Activated T-cell treated with anti-CD3 and anti-CD28 coated beads, Interleukin-2, amount 50 U/mL, for 4 hours (primary cell): ENCODE measurements around the gene ARHGAP15. TPM values are rescaled to one million over a fixed set of nuclear protein-coding genes. Genes with fewer than 3 reads are reported as not detected.

Source experiments
- ATAC-seq, 2 donors: fragments of 200-7000 bp; cut with Tn5 transposase; one replicate each; pipeline ENCODE4 v1.10.0; 2021
- DNase-seq: peaks from one replicate; pipeline ENCODE4 v3.0.0-alpha.2; 2020
- H3K27me3 Mint-ChIP-seq: one replicate; pipeline ENCODE4 v1.8.0; 2021; ENCODE audit warnings: low read depth, mixed read lengths
- H3K36me3 Mint-ChIP-seq: one replicate; pipeline ENCODE4 v1.8.0; 2022; ENCODE audit warnings: mixed read lengths; ENCODE audit not compliant: insufficient read depth
- H3K4me1 Mint-ChIP-seq: one replicate; pipeline ENCODE4 v1.8.0; 2021; ENCODE audit warnings: low read depth, mixed read lengths
- H3K4me3 Mint-ChIP-seq: one replicate; pipeline ENCODE4 v1.8.0; 2021; ENCODE audit warnings: mild to moderate bottlenecking, moderate library complexity, mixed read lengths
- H3K9me3 Mint-ChIP-seq: one replicate; pipeline ENCODE4 v1.8.0; 2021; ENCODE audit warnings: mixed read lengths
- total RNA-seq, 3 donors: library from RNA; stranded (reverse); gene quantifications; one replicate each; pipeline ENCODE4 v1.2.1, GENCODE V29; 2021

Gene ARHGAP15
- total RNA-seq, 3 donors from 2014 or later = 16.3 to 26.5 (median 25.6) TPM

GRCh38 chr2:143729296-143729814 lies 600.1 kb downstream of the ARHGAP15 start:
- H3K27me3 Mint-ChIP-seq = no peaks in the 10 kb centered on the region
- peaks cover 60% of the 10 kb centered on the region for H3K4me1 Mint-ChIP-seq
- peaks cover 12% of the 10 kb centered on the region for H3K36me3 Mint-ChIP-seq
- peak overlapping the region; percentile 0 for H3K4me3 Mint-ChIP-seq
- ATAC-seq (no peak), DNase-seq (no peak)
- H3K9me3 Mint-ChIP-seq = no peaks in the 10 kb centered on the region

DNA sequence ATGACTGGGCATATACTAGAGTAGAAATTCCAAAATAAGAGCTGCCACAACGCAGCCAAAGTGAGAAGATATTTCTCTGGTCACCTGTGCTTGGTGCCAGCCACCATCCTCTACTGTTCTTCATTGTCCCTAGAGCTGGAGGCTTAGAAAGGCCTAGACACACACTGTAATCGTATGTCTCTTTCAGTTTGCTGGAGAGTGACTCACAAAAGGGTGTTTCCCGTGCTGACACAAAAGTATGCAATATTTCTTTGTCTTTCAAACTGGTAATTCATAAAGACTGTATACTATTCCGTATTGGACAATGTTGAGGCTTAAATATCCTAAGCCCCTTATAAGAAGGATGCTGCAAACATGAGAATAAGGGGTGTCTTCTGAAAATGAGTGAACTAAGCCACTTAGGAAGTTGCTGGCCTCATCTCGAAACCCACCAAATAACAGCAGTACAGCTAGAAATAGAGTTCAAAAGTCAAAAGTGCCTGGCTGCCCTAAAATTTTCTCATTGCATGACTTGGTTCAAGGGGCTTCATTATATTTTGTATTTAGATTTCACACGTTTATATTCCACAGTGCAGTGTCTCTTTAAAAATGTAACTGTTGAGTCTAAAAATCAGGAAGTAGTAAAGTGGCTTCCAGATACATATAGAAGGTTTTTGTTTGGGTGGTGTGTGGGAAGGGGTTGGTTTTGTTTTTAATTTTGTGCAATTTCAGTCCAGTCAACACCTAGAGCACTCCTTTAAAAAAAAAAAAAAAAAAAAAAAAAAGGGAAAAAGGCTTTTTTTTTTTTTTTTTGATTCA lies 601.1 kb downstream of the ARHGAP15 start:
- Mint-ChIP-seq H3K4me1 (peaks cover 51% of the 10 kb centered on the region), H3K36me3 (peaks cover 5% of the 10 kb centered on the region), H3K27me3 (no peaks in the 10 kb centered on the region), H3K4me3 (peak overlapping the region; percentile 43), H3K9me3 (no peaks in the 10 kb centered on the region)
- DNase-seq (no peak), ATAC-seq (peak; percentile 81 to 83)

- Mint-ChIP-seq H3K4me3 (no peak overlapping the region), H3K27me3 (no peaks in the 10 kb centered on the region), H3K4me1 (peaks cover 47% of the 10 kb centered on the region), H3K36me3 (peaks cover 7% of the 10 kb centered on the region), H3K9me3 (no peaks in the 10 kb centered on the region)
- DNase-seq (no peak), ATAC-seq (peak in 1 of 2 donors; percentile 10)
These were observed 601.7 kb downstream of the ARHGAP15 start for GRCh38 chr2:143730953-143731260.

DNA sequence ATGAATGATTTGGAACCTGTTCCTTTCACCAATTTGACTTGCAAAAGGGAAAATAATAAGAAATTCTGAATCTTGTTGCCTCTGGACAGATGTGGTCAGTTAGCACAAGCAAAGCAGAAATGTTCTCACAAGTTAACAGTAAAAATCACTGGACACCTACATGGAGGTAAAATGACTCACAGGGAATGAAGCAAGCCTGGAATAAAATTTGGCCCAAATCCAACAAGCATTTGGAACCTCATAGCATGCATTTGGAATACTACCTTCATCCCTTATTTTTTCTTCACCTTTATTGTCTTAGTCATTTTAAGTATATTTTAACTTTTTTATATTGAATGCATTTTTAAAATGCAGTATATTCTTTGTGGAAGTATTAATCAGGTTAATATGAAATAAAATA lies 602.9 kb downstream of the ARHGAP15 start:
- no peaks in the 10 kb centered on the region for H3K9me3 Mint-ChIP-seq

DNA sequence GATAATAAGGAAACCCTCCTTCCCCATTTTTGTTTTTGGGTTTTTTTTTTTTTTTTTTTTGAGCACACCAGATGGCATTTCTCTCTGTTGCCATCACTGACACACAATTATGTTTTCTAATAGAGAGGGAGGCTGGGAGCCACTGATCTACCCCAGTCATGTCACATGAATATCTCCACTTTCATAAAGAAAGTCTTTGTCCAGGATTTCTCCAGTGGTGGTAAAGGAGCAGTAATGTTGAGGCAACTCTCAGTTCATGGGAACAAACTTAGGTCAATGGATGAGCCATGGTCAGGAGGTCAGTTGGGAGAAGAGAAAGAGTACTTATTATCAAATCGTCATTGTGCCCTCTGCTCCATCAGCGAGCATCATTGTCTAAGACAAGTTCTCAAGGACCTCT lies 603.7 kb downstream of the ARHGAP15 start:
- Mint-ChIP-seq H3K4me3 (no peak overlapping the region), H3K9me3 (no peaks in the 10 kb centered on the region), H3K36me3 (peaks cover 8% of the 10 kb centered on the region), H3K27me3 (no peaks in the 10 kb centered on the region), H3K4me1 (peaks cover 36% of the 10 kb centered on the region)
- DNase-seq = no peak
- ATAC-seq = no peak

More for the DNA sequence above, 602.9 kb downstream of the ARHGAP15 start:
- no peak overlapping the region for H3K4me3 Mint-ChIP-seq
- ATAC-seq (no peak), DNase-seq (no peak)
- peaks cover 38% of the 10 kb centered on the region for H3K4me1 Mint-ChIP-seq
- peaks cover 7% of the 10 kb centered on the region for H3K36me3 Mint-ChIP-seq
- H3K27me3 Mint-ChIP-seq = no peaks in the 10 kb centered on the region

GRCh38 chr2:143734507-143734906 lies 605.3 kb downstream of the ARHGAP15 start:
- Mint-ChIP-seq H3K9me3 (no peaks in the 10 kb centered on the region), H3K27me3 (no peaks in the 10 kb centered on the region), H3K4me3 (no peak overlapping the region), H3K36me3 (peaks cover 18% of the 10 kb centered on the region), H3K4me1 (peaks cover 23% of the 10 kb centered on the region)
- DNase-seq = no peak
- ATAC-seq = no peak

DNA sequence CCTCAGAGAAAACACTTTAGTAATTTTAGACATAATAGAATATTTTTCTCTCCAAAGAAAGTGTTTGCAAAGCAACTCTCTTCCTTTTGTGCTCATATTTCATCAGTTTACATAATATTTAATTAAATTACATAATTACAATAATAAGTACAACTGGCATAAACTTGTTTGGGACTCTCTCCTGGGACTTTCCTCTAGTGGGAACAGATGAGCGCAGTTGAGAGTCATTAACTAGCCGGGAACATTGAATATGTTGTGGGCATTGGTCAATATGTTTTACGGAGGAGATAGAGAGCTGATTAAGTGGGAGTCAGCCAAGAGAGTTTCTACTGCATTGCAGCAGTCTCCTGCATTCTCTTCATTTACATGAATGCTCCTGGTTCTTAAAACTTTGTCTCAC lies 607.7 kb downstream of the ARHGAP15 start:
- no peak for DNase-seq
- ATAC-seq = no peak
- no peaks in the 10 kb centered on the region for H3K9me3 Mint-ChIP-seq
- H3K27me3 Mint-ChIP-seq = no peaks in the 10 kb centered on the region
- H3K4me3 Mint-ChIP-seq = no peak overlapping the region
- H3K36me3 Mint-ChIP-seq = peaks cover 34% of the 10 kb centered on the region
- H3K4me1 Mint-ChIP-seq = peaks cover 2% of the 10 kb centered on the region

- DNase-seq (no peak), ATAC-seq (no peak)
- no peaks in the 10 kb centered on the region for H3K9me3 Mint-ChIP-seq
- H3K36me3 Mint-ChIP-seq = peaks cover 50% of the 10 kb centered on the region
- H3K27me3 Mint-ChIP-seq = no peaks in the 10 kb centered on the region
- H3K4me1 Mint-ChIP-seq = peaks cover 1% of the 10 kb centered on the region
- no peak overlapping the region for H3K4me3 Mint-ChIP-seq
These were observed 611.2 kb downstream of the ARHGAP15 start for GRCh38 chr2:143740431-143740830.

GRCh38 chr2:143741205-143741604 lies 612.0 kb downstream of the ARHGAP15 start:
- Mint-ChIP-seq H3K4me3 (no peak overlapping the region), H3K4me1 (peaks cover 1% of the 10 kb centered on the region), H3K9me3 (no peaks in the 10 kb centered on the region), H3K27me3 (no peaks in the 10 kb centered on the region), H3K36me3 (peaks cover 48% of the 10 kb centered on the region)
- DNase-seq (no peak), ATAC-seq (no peak)

GRCh38 chr2:143742581-143742980 lies 613.4 kb downstream of the ARHGAP15 start:
- ATAC-seq = no peak
- H3K4me3 Mint-ChIP-seq = no peak overlapping the region
- peaks cover 1% of the 10 kb centered on the region for H3K4me1 Mint-ChIP-seq
- no peaks in the 10 kb centered on the region for H3K9me3 Mint-ChIP-seq
- DNase-seq = no peak
- H3K27me3 Mint-ChIP-seq = no peaks in the 10 kb centered on the region
- peaks cover 48% of the 10 kb centered on the region for H3K36me3 Mint-ChIP-seq

DNA sequence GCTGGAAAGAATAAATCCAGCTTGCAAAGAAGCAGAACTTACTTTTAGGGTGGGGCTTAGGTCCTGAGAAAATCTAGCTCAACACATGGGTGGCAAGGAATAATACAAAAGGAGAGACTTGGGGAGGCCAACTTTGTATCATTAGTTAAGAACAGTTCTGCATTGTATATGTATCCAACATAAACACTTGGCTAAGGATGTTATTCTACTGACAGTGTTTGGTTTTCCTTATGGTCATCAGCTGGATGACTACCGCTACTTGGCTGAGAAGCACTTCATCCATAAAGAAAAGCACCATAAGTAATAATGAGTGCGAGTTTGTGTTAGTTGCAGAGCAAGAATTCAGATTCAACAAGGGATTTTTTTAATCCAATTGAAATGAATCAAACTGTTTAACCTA lies 614.9 kb downstream of the ARHGAP15 start:
- ATAC-seq (no peak), DNase-seq (no peak)
- H3K4me1 Mint-ChIP-seq = peaks cover 1% of the 10 kb centered on the region
- no peak overlapping the region for H3K4me3 Mint-ChIP-seq
- H3K36me3 Mint-ChIP-seq = peaks cover 44% of the 10 kb centered on the region
- H3K9me3 Mint-ChIP-seq = no peaks in the 10 kb centered on the region
- H3K27me3 Mint-ChIP-seq = no peaks in the 10 kb centered on the region

- DNase-seq = no peak
- Mint-ChIP-seq H3K27me3 (no peaks in the 10 kb centered on the region), H3K4me3 (no peak overlapping the region), H3K4me1 (no peaks in the 10 kb centered on the region), H3K9me3 (no peaks in the 10 kb centered on the region), H3K36me3 (peaks cover 39% of the 10 kb centered on the region)
- no peak for ATAC-seq
These were observed 615.8 kb downstream of the ARHGAP15 start for GRCh38 chr2:143745060-143745459.

- DNase-seq (no peak), ATAC-seq (no peak)
- Mint-ChIP-seq H3K36me3 (peaks cover 27% of the 10 kb centered on the region), H3K4me1 (peaks cover 1% of the 10 kb centered on the region), H3K9me3 (no peaks in the 10 kb centered on the region), H3K27me3 (no peaks in the 10 kb centered on the region), H3K4me3 (no peak overlapping the region)
These were observed 625.5 kb downstream of the ARHGAP15 start for GRCh38 chr2:143754742-143755141.

DNA sequence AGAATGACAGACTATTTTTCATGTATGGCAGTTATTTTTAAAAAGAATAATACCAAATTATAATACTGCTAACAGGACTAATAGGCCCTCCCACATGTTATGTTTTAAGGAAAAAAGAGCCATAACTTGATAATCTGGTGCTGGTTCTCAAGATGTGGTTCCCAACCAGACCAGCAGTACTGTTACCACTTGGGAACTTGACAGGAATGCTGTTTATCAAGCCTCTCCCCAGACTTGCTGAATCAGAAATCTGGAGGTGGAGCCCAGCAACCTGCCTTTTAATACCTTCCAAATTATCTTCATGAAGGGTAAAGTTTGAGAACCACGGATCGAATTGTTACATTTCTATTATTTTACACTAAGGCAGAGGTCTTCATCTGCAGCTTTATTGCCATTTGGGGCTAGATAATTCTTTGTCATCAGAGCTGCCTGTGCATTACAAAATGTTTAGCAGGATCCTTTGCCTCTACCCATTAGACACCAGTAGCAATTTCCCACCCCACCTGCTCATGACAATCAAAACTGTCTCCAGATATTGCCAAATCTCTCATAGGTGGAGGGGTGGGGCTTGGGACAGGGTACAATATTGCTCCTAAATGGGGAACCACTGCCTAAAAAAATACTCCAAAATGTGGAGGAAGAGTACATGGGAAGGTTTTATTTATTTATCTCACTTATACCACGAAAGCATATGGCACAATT lies 629.6 kb downstream of the ARHGAP15 start:
- ATAC-seq = no peak
- no peaks in the 10 kb centered on the region for H3K9me3 Mint-ChIP-seq
- peaks cover 12% of the 10 kb centered on the region for H3K36me3 Mint-ChIP-seq
- no peaks in the 10 kb centered on the region for H3K27me3 Mint-ChIP-seq
- no peak for DNase-seq
- peaks cover 1% of the 10 kb centered on the region for H3K4me1 Mint-ChIP-seq
- no peak overlapping the region for H3K4me3 Mint-ChIP-seq

DNA sequence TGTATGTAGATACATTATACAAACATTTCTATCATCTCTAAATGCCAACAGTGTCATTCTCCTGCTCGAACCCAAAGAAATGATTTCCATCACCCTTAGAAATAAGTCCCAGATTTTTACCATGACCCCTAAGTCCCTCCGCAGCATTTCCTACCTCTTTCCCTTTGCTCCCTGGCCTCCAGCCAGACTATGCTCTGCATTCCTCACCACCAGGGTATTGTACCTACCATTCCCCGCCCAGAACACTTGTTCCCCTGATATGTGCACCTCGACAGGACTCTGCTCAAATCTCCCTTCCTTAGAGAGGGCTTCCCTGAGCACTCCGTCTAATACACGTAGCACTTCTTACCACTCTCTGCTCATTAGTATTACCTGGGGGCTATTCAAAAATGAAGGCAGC lies 630.2 kb downstream of the ARHGAP15 start:
- no peaks in the 10 kb centered on the region for H3K27me3 Mint-ChIP-seq
- H3K4me3 Mint-ChIP-seq = no peak overlapping the region
- DNase-seq = no peak
- no peak for ATAC-seq
- H3K36me3 Mint-ChIP-seq = peaks cover 9% of the 10 kb centered on the region
- no peaks in the 10 kb centered on the region for H3K9me3 Mint-ChIP-seq
- H3K4me1 Mint-ChIP-seq = no peaks in the 10 kb centered on the region
